Activated T-helper 2 cell treated with anti-CD3 and anti-CD28 coated beads, Interferon-gamma antibody, Interleukin-2, Interleukin-4, amounts not matched to agents 10 μg/mL and 5 μg/mL and 100 μg/mL, durations not matched to agents 14 hours and 24 hours and 36 hours (primary cell): Measurements from ENCODE around the gene DIS3L. TPM values are rescaled to one million over a fixed set of nuclear protein-coding genes. Genes with fewer than 3 reads are reported as not detected.
A peak's percentile ranks its signal among the peaks of the same experiment; 100 is the strongest.
"Not testable (repeated sequence)": the region's sequence is repeated elsewhere in the genome, so short reads cannot be mapped to it uniquely, and the experiment has no call there.

ENCODE experiments used
- DNase-seq: peaks from one replicate; pipeline ENCODE4 v3.0.0; 2021; ENCODE audit warnings: low spot score
- H3K27ac Mint-ChIP-seq: one replicate; pipeline ENCODE4 v1.8.0; 2021; ENCODE audit warnings: mixed read lengths
- H3K27me3 Mint-ChIP-seq: one replicate; pipeline ENCODE4 v1.8.0; 2021; ENCODE audit warnings: low read depth, mixed read lengths
- H3K36me3 Mint-ChIP-seq: one replicate; pipeline ENCODE4 v1.8.0; 2021; ENCODE audit warnings: low read depth, mixed read lengths
- H3K4me1 Mint-ChIP-seq: one replicate; pipeline ENCODE4 v1.8.0; 2021; ENCODE audit warnings: low read depth, mixed read lengths
- H3K4me3 Mint-ChIP-seq: one replicate; pipeline ENCODE4 v1.8.0; 2021; ENCODE audit warnings: low read depth, mild to moderate bottlenecking, moderate library complexity, mixed read lengths
- H3K9me3 Mint-ChIP-seq: one replicate; pipeline ENCODE4 v1.8.0; 2021; ENCODE audit warnings: mixed read lengths
- intact Hi-C: fragments of 100-400 bp; cut with micrococcal nuclease; formaldehyde crosslinking; loops from one replicate; pipeline ENCODE4 v1.15.1; 2023
- total RNA-seq: library from RNA; stranded (reverse); gene quantifications from 2 replicates; pipeline ENCODE4 v1.2.3, GENCODE V29; 2022

The DIS3L gene
- total RNA-seq, 1 donor from 2014 or later, result 49.8 TPM

DNA sequence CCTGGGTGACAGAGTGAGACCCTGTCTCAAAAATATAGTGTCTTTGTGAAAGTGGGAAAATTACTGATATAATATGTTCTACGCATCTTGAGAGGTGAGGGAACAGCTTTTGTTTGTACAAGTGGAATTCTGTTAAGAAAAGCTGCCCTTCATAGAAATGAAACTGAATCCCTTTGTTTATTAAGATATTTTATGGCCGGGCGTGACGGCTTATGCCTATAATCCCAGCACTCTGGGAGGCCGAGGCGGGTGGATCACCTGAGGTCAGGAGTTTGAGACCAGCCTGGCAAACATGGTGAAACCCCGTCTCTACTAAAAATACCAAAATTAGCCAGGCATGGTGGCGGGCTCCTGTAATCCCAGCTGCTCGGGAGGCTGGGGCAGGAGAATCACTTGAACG, 11.1 kb downstream of the DIS3L start:
- intact Hi-C loops, H3K4me1 Mint-ChIP-seq, H3K27ac Mint-ChIP-seq, H3K4me3 Mint-ChIP-seq, H3K27me3 Mint-ChIP-seq, DNase-seq, H3K9me3 Mint-ChIP-seq: not testable (repeated sequence)
- peaks cover 45% of the 10 kb centered on the region for H3K36me3 Mint-ChIP-seq

DNA sequence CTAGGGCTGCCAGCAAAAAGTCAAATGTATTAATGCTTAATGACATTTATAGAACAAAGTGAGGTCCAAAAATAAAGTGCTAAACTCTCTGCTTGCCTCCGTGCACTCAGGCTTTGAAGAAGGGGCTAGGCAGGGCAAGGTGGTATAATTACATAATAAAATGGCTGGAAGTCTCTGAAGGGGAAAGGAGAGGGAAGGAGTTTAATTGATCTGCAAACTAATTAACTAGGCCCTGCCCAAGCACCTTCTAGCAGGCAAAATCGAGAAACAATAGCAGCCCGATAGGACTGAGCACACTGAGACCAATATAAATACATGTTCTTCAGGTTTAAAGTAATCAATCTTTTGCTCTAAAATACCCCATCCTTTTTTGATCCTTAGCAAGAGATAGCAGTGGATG, 13.0 kb downstream of the DIS3L start:
- intact Hi-C loops, result no loop called here
- Mint-ChIP-seq H3K4me1 (peaks cover 6% of the 10 kb centered on the region), H3K9me3 (no peaks in the 10 kb centered on the region), H3K4me3 (no peak overlapping the region), H3K27ac (no peak overlapping the region), H3K27me3 (no peaks in the 10 kb centered on the region), H3K36me3 (peaks cover 56% of the 10 kb centered on the region)
- DNase-seq, result no peak

DNA sequence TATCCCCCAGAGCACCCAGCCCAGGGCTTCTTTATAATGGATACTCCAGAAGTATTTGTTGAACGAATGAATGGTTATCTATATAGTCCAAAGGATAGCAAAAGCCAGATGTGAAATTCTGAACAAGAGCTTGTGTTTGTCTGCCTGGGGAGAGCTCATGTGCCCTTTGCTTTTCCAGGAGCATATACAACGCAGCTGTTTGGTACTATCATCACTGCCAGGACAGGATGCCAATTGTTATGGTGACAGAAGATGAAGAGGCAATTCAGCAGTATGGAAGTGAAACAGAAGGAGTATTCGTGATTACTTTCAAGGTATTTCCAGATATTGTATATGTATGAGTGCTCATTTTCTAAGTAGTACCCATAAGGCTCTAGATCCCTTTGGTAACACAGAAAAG, 15.2 kb downstream of the DIS3L start:
- intact Hi-C loops, result no loop called here
- Mint-ChIP-seq H3K4me3 (no peak overlapping the region), H3K27ac (no peak overlapping the region), H3K4me1 (peaks cover 5% of the 10 kb centered on the region), H3K9me3 (no peaks in the 10 kb centered on the region), H3K27me3 (no peaks in the 10 kb centered on the region), H3K36me3 (peaks cover 57% of the 10 kb centered on the region)
- DNase-seq, result no peak

DNA sequence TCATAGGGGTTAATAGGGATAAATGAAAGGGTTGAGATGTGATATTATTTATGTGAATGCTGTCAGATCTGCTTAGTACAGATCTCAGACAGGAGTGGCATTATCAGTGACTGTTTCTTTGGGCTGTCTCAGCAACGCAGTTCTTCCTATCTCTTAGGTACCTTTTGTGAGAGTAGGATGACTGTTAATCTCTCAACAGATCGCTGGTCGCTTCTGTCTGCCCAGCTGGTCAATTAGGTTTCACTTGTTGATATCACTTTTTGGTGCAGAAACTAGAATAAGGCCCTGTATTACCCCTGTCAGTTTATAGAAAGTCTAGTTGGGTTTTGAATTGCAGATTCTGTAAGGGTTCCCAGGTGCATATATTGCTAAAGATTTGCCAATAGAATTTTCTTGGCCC, 16.5 kb downstream of the DIS3L start:
- H3K4me3 Mint-ChIP-seq, result no peak overlapping the region
- peaks cover 63% of the 10 kb centered on the region for H3K36me3 Mint-ChIP-seq
- H3K27me3 Mint-ChIP-seq, result no peaks in the 10 kb centered on the region
- no peak overlapping the region for H3K27ac Mint-ChIP-seq
- intact Hi-C loops, result no loop called here
- peaks cover 5% of the 10 kb centered on the region for H3K4me1 Mint-ChIP-seq
- DNase-seq, result no peak
- H3K9me3 Mint-ChIP-seq, result no peaks in the 10 kb centered on the region

DNA sequence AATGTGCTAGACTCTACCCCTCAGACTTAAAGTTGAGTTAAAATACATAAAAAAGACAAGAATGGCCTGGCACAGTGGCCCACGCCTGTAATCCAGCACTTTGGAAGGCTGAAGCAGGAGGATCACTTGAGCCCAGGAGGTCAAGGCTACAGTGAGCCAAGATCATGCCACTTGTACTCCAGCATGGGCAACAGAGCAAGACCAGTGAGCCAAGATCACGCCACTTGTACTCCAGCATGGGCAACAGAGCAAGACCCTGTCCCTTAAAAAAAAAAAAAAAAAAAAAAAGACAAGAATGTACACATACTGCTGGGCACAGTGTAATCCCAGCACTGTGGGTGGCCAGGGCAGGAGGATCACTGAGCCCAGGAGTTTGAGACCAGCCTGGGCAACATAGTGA, 17.4 kb downstream of the DIS3L start:
- Mint-ChIP-seq H3K36me3 (peaks cover 68% of the 10 kb centered on the region), H3K27me3 (no peaks in the 10 kb centered on the region), H3K27ac (no peak overlapping the region), H3K4me3 (no peak overlapping the region), H3K4me1 (peaks cover 5% of the 10 kb centered on the region), H3K9me3 (no peaks in the 10 kb centered on the region)
- no peak for DNase-seq
- intact Hi-C loops, result no loop called here

DNA sequence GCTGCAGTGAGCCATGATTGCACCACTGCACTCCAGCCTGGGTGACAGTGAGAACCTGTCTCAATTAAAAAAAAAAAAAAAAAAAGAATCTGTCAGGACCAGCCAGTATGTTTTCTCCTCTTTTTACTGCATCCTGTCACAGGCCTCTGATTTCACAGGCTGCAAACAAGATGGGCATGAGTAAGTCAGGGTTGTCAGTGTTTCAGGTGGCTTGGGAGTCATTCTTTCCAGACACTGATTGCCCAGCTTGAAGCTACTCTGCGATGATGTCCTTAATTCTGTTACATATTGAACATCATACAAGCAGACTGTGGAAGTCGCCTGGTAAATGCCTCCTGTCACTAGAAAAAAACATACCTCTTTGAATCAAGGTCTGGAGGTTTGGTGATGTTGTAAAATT, 18.8 kb downstream of the DIS3L start:
- H3K36me3 Mint-ChIP-seq, result peaks cover 75% of the 10 kb centered on the region
- H3K4me1 Mint-ChIP-seq, result peaks cover 5% of the 10 kb centered on the region
- intact Hi-C loops, result no loop called here
- no peak overlapping the region for H3K27ac Mint-ChIP-seq
- no peak for DNase-seq
- H3K9me3 Mint-ChIP-seq, result no peaks in the 10 kb centered on the region
- H3K27me3 Mint-ChIP-seq, result no peaks in the 10 kb centered on the region
- H3K4me3 Mint-ChIP-seq, result no peak overlapping the region

DNA sequence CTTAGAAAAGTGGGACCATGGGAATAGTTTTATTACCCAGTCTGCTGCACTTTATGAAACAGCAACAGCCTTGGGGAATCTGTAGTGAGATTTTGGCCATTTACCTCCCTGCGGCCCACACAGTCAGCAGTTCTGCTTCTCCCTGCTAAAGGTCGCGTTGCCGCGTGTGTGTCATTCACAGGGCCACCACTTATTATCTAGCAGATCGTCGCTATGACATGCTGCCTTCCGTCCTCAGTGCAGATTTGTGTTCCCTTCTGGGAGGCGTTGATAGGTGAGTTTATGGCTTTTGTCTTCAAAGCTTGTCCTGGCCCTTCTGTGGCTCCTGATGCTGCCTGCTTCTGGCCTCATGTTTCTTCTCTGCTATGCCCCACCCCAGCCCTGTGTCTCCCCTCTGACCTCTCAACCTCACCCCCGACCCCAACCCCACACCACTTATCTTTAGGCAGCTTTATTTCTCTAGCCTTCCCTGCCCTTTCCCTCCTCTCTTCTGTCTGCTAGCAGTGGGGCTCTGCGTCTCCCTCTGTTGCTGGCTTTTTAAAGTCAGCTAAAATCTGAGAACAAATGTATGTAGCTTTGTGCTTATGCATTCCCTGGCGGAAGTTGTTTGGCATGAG, 30.1 kb downstream of the DIS3L start:
- Mint-ChIP-seq H3K4me3 (no peak overlapping the region), H3K4me1 (no peaks in the 10 kb centered on the region), H3K27me3 (no peaks in the 10 kb centered on the region), H3K9me3 (no peaks in the 10 kb centered on the region), H3K36me3 (peaks cover 50% of the 10 kb centered on the region), H3K27ac (no peak overlapping the region)
- no peak for DNase-seq
- intact Hi-C loops, result no loop called here

DNA sequence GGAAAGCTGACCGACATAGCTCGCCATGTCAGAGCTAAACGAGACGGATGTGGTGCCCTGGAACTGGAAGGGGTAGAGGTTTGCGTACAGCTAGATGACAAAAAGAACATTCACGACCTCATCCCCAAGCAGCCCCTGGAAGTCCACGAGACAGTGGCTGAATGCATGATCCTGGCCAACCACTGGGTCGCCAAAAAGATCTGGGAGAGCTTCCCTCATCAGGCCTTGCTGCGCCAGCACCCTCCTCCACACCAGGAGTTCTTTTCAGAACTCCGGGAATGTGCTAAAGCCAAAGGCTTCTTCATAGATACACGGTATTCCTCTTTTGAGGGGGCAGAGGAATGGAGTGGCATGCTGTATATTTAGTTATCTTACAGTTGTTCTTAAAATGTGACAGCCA, 32.7 kb downstream of the DIS3L start:
- H3K9me3 Mint-ChIP-seq, result no peaks in the 10 kb centered on the region
- no peak overlapping the region for H3K4me3 Mint-ChIP-seq
- H3K27me3 Mint-ChIP-seq, result no peaks in the 10 kb centered on the region
- peaks cover 49% of the 10 kb centered on the region for H3K36me3 Mint-ChIP-seq
- H3K27ac Mint-ChIP-seq, result no peak overlapping the region
- no peaks in the 10 kb centered on the region for H3K4me1 Mint-ChIP-seq
- no peak for DNase-seq
- intact Hi-C loops, result no loop called here

DNA sequence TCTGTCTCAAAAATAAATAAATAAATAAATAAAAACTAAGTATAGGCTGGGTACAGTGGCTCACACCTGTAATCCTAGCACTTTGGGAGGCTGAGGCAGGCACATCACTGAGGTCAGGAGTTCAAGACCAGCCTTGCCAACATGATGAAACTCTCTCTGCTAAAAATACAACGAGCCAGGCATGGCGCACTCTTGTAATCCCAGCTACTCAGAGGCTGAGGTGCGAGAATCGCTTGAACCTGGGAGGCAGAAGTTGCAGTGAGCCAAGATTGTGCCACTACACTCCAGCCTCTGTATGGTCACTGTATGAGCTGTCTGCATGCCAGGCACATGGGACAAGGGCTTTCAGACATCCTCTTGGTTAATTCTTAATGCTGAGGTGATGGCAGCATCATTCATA, 34.4 kb downstream of the DIS3L start:
- H3K36me3 Mint-ChIP-seq, result peaks cover 53% of the 10 kb centered on the region
- intact Hi-C loops, result no loop called here

DNA sequence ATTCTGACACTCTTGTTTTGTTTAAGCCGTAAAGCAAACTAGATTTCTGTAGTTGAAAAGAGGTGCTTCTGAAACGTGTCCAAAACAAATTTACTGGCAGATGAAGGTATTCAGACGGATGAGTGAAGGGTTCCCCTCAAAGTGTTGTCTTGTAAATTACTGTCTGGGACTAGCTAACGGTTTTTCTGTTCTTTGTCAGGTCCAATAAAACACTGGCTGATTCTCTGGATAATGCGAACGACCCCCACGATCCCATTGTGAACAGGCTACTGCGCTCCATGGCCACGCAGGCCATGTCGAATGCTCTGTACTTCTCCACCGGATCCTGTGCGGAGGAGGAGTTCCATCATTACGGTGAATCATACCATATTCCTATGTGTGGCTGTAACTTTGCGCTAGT, 35.4 kb downstream of the DIS3L start:
- H3K27me3 Mint-ChIP-seq, result no peaks in the 10 kb centered on the region
- no peaks in the 10 kb centered on the region for H3K9me3 Mint-ChIP-seq
- no peaks in the 10 kb centered on the region for H3K4me1 Mint-ChIP-seq
- no peak overlapping the region for H3K4me3 Mint-ChIP-seq
- DNase-seq, result no peak
- H3K27ac Mint-ChIP-seq, result no peak overlapping the region
- H3K36me3 Mint-ChIP-seq, result peaks cover 53% of the 10 kb centered on the region
- intact Hi-C loops, result no loop called here

More for the DNA sequence above, 34.4 kb downstream of the DIS3L start:
- no peaks in the 10 kb centered on the region for H3K4me1 Mint-ChIP-seq
- H3K9me3 Mint-ChIP-seq, result no peaks in the 10 kb centered on the region
- H3K27ac Mint-ChIP-seq, result no peak overlapping the region
- no peak for DNase-seq
- no peaks in the 10 kb centered on the region for H3K27me3 Mint-ChIP-seq
- no peak overlapping the region for H3K4me3 Mint-ChIP-seq

DNA sequence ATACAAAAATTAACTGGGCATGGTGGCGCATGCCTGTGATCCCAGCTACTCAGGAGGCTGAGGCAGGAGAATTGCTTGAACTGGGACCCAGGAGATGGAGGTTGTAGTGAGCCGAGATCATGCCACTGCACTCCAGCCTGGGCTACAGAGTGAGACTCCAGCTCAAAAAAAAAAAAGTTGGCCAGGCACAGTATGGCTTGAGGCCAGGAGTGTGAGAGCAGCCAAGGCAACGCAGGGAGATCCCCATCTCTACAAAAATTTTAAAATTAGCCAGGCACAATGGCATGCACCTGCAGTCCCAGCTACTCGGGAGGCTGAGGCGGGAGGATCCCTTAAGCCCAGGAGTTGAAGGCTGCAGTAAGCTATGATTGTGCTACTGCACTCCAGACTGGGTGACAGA, 55.2 kb downstream of the DIS3L start:
- H3K4me3 Mint-ChIP-seq, H3K27ac Mint-ChIP-seq, H3K4me1 Mint-ChIP-seq, intact Hi-C loops, DNase-seq, H3K9me3 Mint-ChIP-seq, H3K27me3 Mint-ChIP-seq: not testable (repeated sequence)
- H3K36me3 Mint-ChIP-seq, result peaks cover 44% of the 10 kb centered on the region

DNA sequence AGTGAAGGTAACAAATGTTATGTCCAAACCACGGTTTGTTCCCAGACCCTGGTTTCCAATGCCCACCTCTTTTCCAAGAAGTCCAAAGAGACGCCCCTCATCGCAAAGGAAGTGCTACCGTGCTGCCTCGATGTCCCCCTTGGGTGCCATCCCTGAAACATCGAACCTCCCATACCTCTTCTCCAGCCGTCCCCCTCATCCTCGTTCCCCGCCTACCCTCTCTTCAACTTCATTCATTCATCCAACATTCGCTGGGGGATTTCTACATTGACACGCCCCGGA, 62.6 kb downstream of the DIS3L start:
- Mint-ChIP-seq H3K27me3 (no peaks in the 10 kb centered on the region), H3K27ac (peak overlapping the region; percentile 97), H3K9me3 (no peaks in the 10 kb centered on the region), H3K4me3 (peak overlapping the region; percentile 97), H3K36me3 (peaks cover 24% of the 10 kb centered on the region), H3K4me1 (peaks cover 25% of the 10 kb centered on the region)
- no peak for DNase-seq
- intact Hi-C loops, result loop anchor here (1.0 kb wide), 3 partner anchors 14 to 141 kb away; partner anchors contain the start of genes MAP2K1 and SNAPC5

DNA sequence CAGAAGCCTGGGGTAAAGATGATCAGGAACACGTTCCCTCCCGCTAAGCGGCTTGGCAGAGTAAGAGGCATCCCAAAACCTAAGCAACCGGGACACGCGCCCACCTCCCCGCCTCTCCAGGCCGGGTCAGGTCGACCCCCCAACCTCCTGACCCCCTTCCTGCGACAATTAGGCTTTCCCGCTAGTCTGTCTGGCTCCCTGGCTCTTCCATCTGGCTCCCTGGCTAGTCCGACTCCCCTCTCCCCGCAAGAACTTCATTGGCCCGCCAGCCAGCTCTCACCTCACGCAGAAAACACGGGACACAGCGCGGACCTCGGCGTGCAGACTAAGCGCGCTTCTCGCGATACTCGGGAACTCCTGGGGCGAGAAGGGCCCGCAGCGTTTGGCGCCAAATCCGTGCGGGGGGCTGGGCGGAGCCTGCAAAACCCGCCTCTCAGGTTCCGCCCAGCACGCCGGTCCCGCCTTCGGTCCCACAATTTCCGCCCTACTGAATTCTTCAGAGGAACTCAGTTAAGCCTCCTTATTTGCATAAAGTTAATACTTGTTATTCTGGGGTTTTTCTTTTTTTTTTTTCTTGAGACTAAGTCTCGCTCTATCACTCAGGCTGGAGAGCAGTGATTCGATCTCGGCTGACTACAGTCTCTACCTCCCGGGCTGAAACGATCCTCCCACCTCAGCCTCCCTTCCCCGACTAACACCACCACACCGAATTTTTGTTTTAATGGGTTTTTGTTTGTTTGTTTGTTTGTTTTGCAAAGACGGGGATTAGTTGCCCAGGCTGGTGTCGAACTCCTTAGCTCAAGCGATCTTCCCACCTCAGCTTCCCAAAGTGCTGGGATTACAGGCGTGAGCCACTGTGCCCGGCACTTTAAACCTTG, 63.2 kb downstream of the DIS3L start, which contains the start of gene TIPIN:
Gene TIPIN, minus strand, starts transcription at position 327 of the 878 bp plus-strand sequence. CDS start 3,738 bp downstream, outside the sequence.
- peaks cover 23% of the 10 kb centered on the region for H3K36me3 Mint-ChIP-seq
- H3K27ac Mint-ChIP-seq, result peak within 1 kb of the TSS; percentile 97
- peak within 1 kb of the TSS; percentile 97 for H3K4me3 Mint-ChIP-seq
- intact Hi-C loops, result loop anchor here (1.0 kb wide), 3 partner anchors 14 to 141 kb away; partner anchors contain the start of genes MAP2K1 and SNAPC5
- H3K9me3 Mint-ChIP-seq, result no peaks in the 10 kb centered on the region
- peaks cover 25% of the 10 kb centered on the region for H3K4me1 Mint-ChIP-seq
- DNase-seq, result peak; percentile 96
- no peaks in the 10 kb centered on the region for H3K27me3 Mint-ChIP-seq
